Daoy (cell line): Measurements from ENCODE around the gene DNAH11. TPM values are rescaled to one million over a fixed set of nuclear protein-coding genes. Genes with fewer than 3 reads are reported as not detected.
"Not testable (repeated sequence)": the region's sequence is repeated elsewhere in the genome, so short reads cannot be mapped to it uniquely, and the experiment has no call there.

Experiments
- DNase-seq: peaks from one replicate; pipeline ENCODE4 v3.0.0-alpha.2; 2015; ENCODE audit warnings: low read depth
- total RNA-seq: library from RNA; depleted of rRNA; stranded (reverse); fragments of >200 nt; shearing (Covaris generic); gene quantifications from 2 replicates; pipeline ENCODE4 v1.2.3, GENCODE V29; 2014

Gene DNAH11
- total RNA-seq, 1 experiment from 2014 or later, result 24.4 TPM

- DNase-seq, result peak; percentile 16
Measured at GRCh38 chr7:21771906-21772610, 229.2 kb downstream of the DNAH11 start.

- DNase-seq, result no peak
Measured at GRCh38 chr7:21773326-21773725, 230.5 kb downstream of the DNAH11 start.

- no peak for DNase-seq
Measured at GRCh38 chr7:21777921-21778320, 235.1 kb downstream of the DNAH11 start.

GRCh38 chr7:21778953-21779352 lies 236.1 kb downstream of the DNAH11 start:
- no peak for DNase-seq

GRCh38 chr7:21782996-21783395 lies 240.2 kb downstream of the DNAH11 start:
- no peak for DNase-seq

- no peak for DNase-seq
Measured at GRCh38 chr7:21784989-21785388, 242.2 kb downstream of the DNAH11 start.

GRCh38 chr7:21805791-21806190 lies 263.0 kb downstream of the DNAH11 start:
- DNase-seq, result no peak

- no peak for DNase-seq
Measured at GRCh38 chr7:21806388-21806787, 263.5 kb downstream of the DNAH11 start.

- no peak for DNase-seq
Measured at GRCh38 chr7:21819048-21819447, 276.2 kb downstream of the DNAH11 start.

- DNase-seq, result no peak
Measured at GRCh38 chr7:21828841-21829240, 286.0 kb downstream of the DNAH11 start.

GRCh38 chr7:21829731-21830130 lies 286.9 kb downstream of the DNAH11 start:
- DNase-seq, result no peak

GRCh38 chr7:21844742-21845141 lies 301.9 kb downstream of the DNAH11 start:
- DNase-seq, result peak; percentile 17

GRCh38 chr7:21850531-21851285 lies 307.9 kb downstream of the DNAH11 start:
- peak; percentile 95 for DNase-seq

GRCh38 chr7:21851559-21851967 lies 308.7 kb downstream of the DNAH11 start:
- peak; percentile 38 for DNase-seq

- DNase-seq, result peak; percentile 62
Measured at GRCh38 chr7:21865631-21866204, 322.9 kb downstream of the DNAH11 start.

- DNase-seq, result no peak
Measured at GRCh38 chr7:21866731-21867130, 323.9 kb downstream of the DNAH11 start.

- DNase-seq, result no peak
Measured at GRCh38 chr7:21867226-21867625, 324.4 kb downstream of the DNAH11 start.

- DNase-seq, result no peak
Measured at GRCh38 chr7:21867816-21868575, 325.2 kb downstream of the DNAH11 start.

- DNase-seq, result no peak
Measured at GRCh38 chr7:21868576-21868850, 325.7 kb downstream of the DNAH11 start.

- peak; percentile 23 for DNase-seq
Measured at GRCh38 chr7:21869785-21870402, 327.1 kb downstream of the DNAH11 start.

GRCh38 chr7:21883069-21883468 lies 340.2 kb downstream of the DNAH11 start:
- no peak for DNase-seq

GRCh38 chr7:21883501-21883900 lies 340.7 kb downstream of the DNAH11 start:
- DNase-seq, result not testable (repeated sequence)
